OCI-LY7 (cell line): ENCODE results near the gene KDELR1. TPM values are rescaled to one million over a fixed set of nuclear protein-coding genes. Genes with fewer than 3 reads are reported as not detected.

Source experiments
- BruUV-seq: library from RNA; stranded (reverse); fragments of 400-500 nt; replicated peaks from 2 replicates; lab custom pipeline; 2021; lab: Mats Ljungman, UMichigan
- CTCF ChIA-PET: fragments of 300-600 bp; sonication (Branson Sonifier 250); formaldehyde crosslinking; loops from one replicate; lab custom pipeline; 2022; ENCODE audit warnings: antibody characterized with exemption; ENCODE audit not compliant: unreplicated experiment; lab: Charles Lee
- POLR2A ChIA-PET: fragments of 300-600 bp; sonication (Branson Sonifier 250); formaldehyde crosslinking; loops from one replicate; lab custom pipeline; 2022; ENCODE audit warnings: antibody characterized with exemption; lab: Charles Lee
- DNase-seq: peaks from one replicate; pipeline ENCODE4 v3.0.0-alpha.2; 2015; ENCODE audit warnings: low spot score
- H2AFZ ChIP-seq: fragments of 200-600 bp; sonication (generic), shearing (Covaris generic); 2 replicates; pipeline ENCODE4 v1.6.1; 2014; ENCODE audit warnings: mild to moderate bottlenecking, antibody characterized with exemption, low read length, moderate library complexity
- H3K27ac ChIP-seq: fragments of 200-600 bp; sonication (generic); 2 replicates; pipeline ENCODE4 v1.5.1; 2014; ENCODE audit warnings: mixed run types, low read depth, mild to moderate bottlenecking, moderate library complexity, low read length, inconsistent platforms; ENCODE audit not compliant: poor library complexity, severe bottlenecking
- H3K36me3 ChIP-seq: fragments of 200-600 bp; sonication (generic); 2 replicates; pipeline ENCODE4 v1.6.1; 2014; ENCODE audit warnings: mild to moderate bottlenecking, antibody characterized with exemption, low read length, moderate library complexity, mixed read lengths; ENCODE audit not compliant: insufficient read depth
- H3K4me1 ChIP-seq: fragments of 200-600 bp; sonication (generic); 2 replicates; pipeline ENCODE4 v1.5.1; 2014; ENCODE audit warnings: mild to moderate bottlenecking, low read length; ENCODE audit not compliant: insufficient read depth, poor library complexity, severe bottlenecking
- H3K4me2 ChIP-seq: fragments of 200-600 bp; sonication (generic); 2 replicates; pipeline ENCODE4 v1.6.1; 2014; ENCODE audit warnings: mild to moderate bottlenecking, low read length
- H3K4me3 ChIP-seq: fragments of 200-600 bp; sonication (generic); 2 replicates; pipeline ENCODE4 v1.5.1; 2014; ENCODE audit warnings: mild to moderate bottlenecking, low read depth, low read length; ENCODE audit not compliant: poor library complexity, severe bottlenecking
- H3K79me2 ChIP-seq: fragments of 200-600 bp; sonication (generic); 2 replicates; pipeline ENCODE4 v1.6.1; 2016; ENCODE audit warnings: low read depth, mild to moderate bottlenecking, low read length, moderate library complexity, mixed read lengths; ENCODE audit not compliant: insufficient read depth
- H3K9me2 ChIP-seq: fragments of 200-600 bp; sonication (generic); 2 replicates; pipeline ENCODE4 v1.6.1; 2016; ENCODE audit warnings: mild to moderate bottlenecking, low read length, mixed read lengths; ENCODE audit not compliant: insufficient read depth
- H3K9me3 ChIP-seq: fragments of 200-600 bp; sonication (generic); 2 replicates; pipeline ENCODE4 v1.6.1; 2014; ENCODE audit warnings: mild to moderate bottlenecking, mixed run types, low read length, mixed read lengths
- H4K20me1 ChIP-seq: fragments of 200-600 bp; sonication (generic); 2 replicates; pipeline ENCODE4 v1.6.1; 2014; ENCODE audit warnings: mild to moderate bottlenecking, antibody characterized with exemption, low read length, moderate library complexity, mixed read lengths; ENCODE audit not compliant: insufficient read depth
- CTCF ChIP-seq: fragments of 200-600 bp; sonication (generic); conservative IDR thresholded peaks from 2 replicates; pipeline ENCODE4 v1.5.1; 2014; ENCODE audit warnings: mild to moderate bottlenecking, antibody characterized with exemption, low read length, moderate library complexity, mixed read lengths
- EZH2phosphoT487 ChIP-seq: fragments of 200-600 bp; sonication (generic); IDR thresholded peaks from 2 replicates; pipeline ENCODE4 v1.6.1; 2018; ENCODE audit warnings: low read depth, borderline replicate concordance, mild to moderate bottlenecking, mixed run types, antibody characterized with exemption, low read length, moderate library complexity, mixed read lengths
- intact Hi-C: fragments of 100-400 bp; cut with micrococcal nuclease; formaldehyde crosslinking; loops from one replicate; pipeline ENCODE4 v1.10.0; 2022; ENCODE audit not compliant: unreplicated experiment
- total RNA-seq, 2 experiments: library from RNA; depleted of rRNA in 1 of 2; stranded (reverse); fragments of >200 nt in 1 of 2; shearing (Covaris generic) in 1 of 2; gene quantifications; 2 replicates each; pipeline ENCODE4 v1.2.3, GENCODE V29; 2014 to 2022

KDELR1 gene
- total RNA-seq, 2 experiments from 2014 or later = 38.8 to 63.8 TPM

GRCh38 chr19:48394331-48395169 lies 3.2 kb upstream of the KDELR1 start:
- H2AFZ ChIP-seq = no peak overlapping the region
- no peak for DNase-seq
- no peaks in the 10 kb centered on the region for H3K9me3 ChIP-seq
- H3K4me3 ChIP-seq = no peak overlapping the region
- no peaks in the 10 kb centered on the region for H3K9me2 ChIP-seq
- peak; percentile 80; the same call in 1 of the 2 replicates for TF ChIP-seq EZH2phosphoT487
- TF ChIP-seq CTCF = no peak
- H4K20me1 ChIP-seq = no peaks in the 10 kb centered on the region
- POLR2A ChIA-PET = no interaction called here
- H3K4me2 ChIP-seq = no peak overlapping the region
- H3K36me3 ChIP-seq = no peaks in the 10 kb centered on the region
- no TSS peak for BruUV-seq
- H3K79me2 ChIP-seq = peaks cover 15% of the 10 kb centered on the region; the same call in 1 of the 2 replicates
- peaks cover 29% of the 10 kb centered on the region for H3K4me1 ChIP-seq
- no peak overlapping the region for H3K27ac ChIP-seq
- intact Hi-C loops = loop anchor here (5.0 kb wide), 1 partner anchor 53 kb away; the partner anchor contains the start of gene GRWD1
- CTCF ChIA-PET = no interaction called here

GRCh38 chr19:48393559-48394330 lies 2.4 kb upstream of the KDELR1 start, which contains the start of gene GRIN2D:
Gene GRIN2D (plus strand): TSS chr19:48393668. CDS start chr19:48398393, 4,725 bp downstream.
- no peaks in the 10 kb centered on the region for H4K20me1 ChIP-seq
- H3K4me3 ChIP-seq = no peak within 1 kb of the TSS
- TF ChIP-seq EZH2phosphoT487 (no peak), CTCF (0 out of 2 replicates have a peak, but pooled peaks have one; percentile 19)
- no peak within 1 kb of the TSS for H3K27ac ChIP-seq
- peak; percentile 18 for DNase-seq
- ChIA-PET POLR2A (no interaction called here), CTCF (no interaction called here)
- H3K9me2 ChIP-seq = no peaks in the 10 kb centered on the region
- H3K4me1 ChIP-seq = peaks cover 22% of the 10 kb centered on the region
- H3K9me3 ChIP-seq = no peaks in the 10 kb centered on the region
- H3K4me2 ChIP-seq = peak within 1 kb of the TSS; percentile 19; the same call in 1 of the 2 replicates
- H3K36me3 ChIP-seq = peaks cover 7% of the 10 kb centered on the region; the same call in 1 of the 2 replicates
- H2AFZ ChIP-seq = no peak within 1 kb of the TSS
- intact Hi-C loops = loop anchor here (5.0 kb wide), 1 partner anchor 54 kb away; the partner anchor contains the start of gene GRWD1
- no TSS peak for BruUV-seq
- peaks cover 15% of the 10 kb centered on the region; the same call in 1 of the 2 replicates for H3K79me2 ChIP-seq
